ENCODE measurements around the gene MYDGF.
"Not testable (repeated sequence)": the region's sequence is repeated elsewhere in the genome, so short reads cannot be mapped to it uniquely, and the experiment has no call there.

Gene MYDGF

GRCh38 chr19:4686700-4687099, 16.6 kb upstream of the MYDGF start:
- no peaks in the 10 kb centered on the region for H3K9me3 ChIP-seq (ENCODE audit: low read length)
- H3K27me3 ChIP-seq (ENCODE audit: control insufficient read depth in 1 of 2, insufficient read depth in 2 of 2, low read length in 2 of 2), result no peaks in the 10 kb centered on the region
- H3K27ac ChIP-seq (ENCODE audit: low read depth, low read length), result no peak overlapping the region
- H3K9ac ChIP-seq (ENCODE audit: low read length), result no peak overlapping the region
- no peaks in the 10 kb centered on the region for H3K4me1 ChIP-seq (ENCODE audit: insufficient read depth, low read length)
- peaks cover 60% of the 10 kb centered on the region for H3K36me3 ChIP-seq (ENCODE audit: insufficient read depth, low read length)
- H3K4me3 ChIP-seq (ENCODE audit: low read depth in 1 of 2, low read length in 2 of 2), result no peak overlapping the region

GRCh38 chr19:4684312-4685095, 14.4 kb upstream of the MYDGF start:
- no peak overlapping the region for H3K9ac ChIP-seq (ENCODE audit: low read length)
- H3K9me3 ChIP-seq (ENCODE audit: low read length), result no peaks in the 10 kb centered on the region
- no peaks in the 10 kb centered on the region for H3K4me1 ChIP-seq (ENCODE audit: insufficient read depth, low read length)
- no peaks in the 10 kb centered on the region for H3K27me3 ChIP-seq (ENCODE audit: control insufficient read depth in 1 of 2, insufficient read depth in 2 of 2, low read length in 2 of 2)
- H3K27ac ChIP-seq (ENCODE audit: low read depth, low read length), result no peak overlapping the region
- no peak overlapping the region for H3K4me3 ChIP-seq (ENCODE audit: low read depth in 1 of 2, low read length in 2 of 2)
- H3K36me3 ChIP-seq (ENCODE audit: insufficient read depth, low read length), result peaks cover 49% of the 10 kb centered on the region

- H3K27ac ChIP-seq (ENCODE audit: low read depth, low read length), result no peak overlapping the region
- no peak overlapping the region for H3K9ac ChIP-seq (ENCODE audit: low read length)
- H3K9me3 ChIP-seq (ENCODE audit: low read length), result no peaks in the 10 kb centered on the region
- H3K4me1 ChIP-seq (ENCODE audit: insufficient read depth, low read length), result no peaks in the 10 kb centered on the region
- H3K36me3 ChIP-seq (ENCODE audit: insufficient read depth, low read length), result peaks cover 41% of the 10 kb centered on the region
- no peaks in the 10 kb centered on the region for H3K27me3 ChIP-seq (ENCODE audit: control insufficient read depth in 1 of 2, insufficient read depth in 2 of 2, low read length in 2 of 2)
- H3K4me3 ChIP-seq (ENCODE audit: low read depth in 1 of 2, low read length in 2 of 2), result no peak overlapping the region
Observed at GRCh38 chr19:4682417-4683200, 12.5 kb upstream of the MYDGF start.

- not testable (repeated sequence) for H3K4me3 ChIP-seq (ENCODE audit: low read depth in 1 of 2, low read length in 2 of 2); H3K9me3 ChIP-seq (ENCODE audit: low read length); H3K9ac ChIP-seq (ENCODE audit: low read length); H3K4me1 ChIP-seq (ENCODE audit: insufficient read depth, low read length); H3K27ac ChIP-seq (ENCODE audit: low read depth, low read length); H3K27me3 ChIP-seq (ENCODE audit: control insufficient read depth in 1 of 2, insufficient read depth in 2 of 2, low read length in 2 of 2)
- H3K36me3 ChIP-seq (ENCODE audit: insufficient read depth, low read length), result peaks cover 31% of the 10 kb centered on the region
Observed at GRCh38 chr19:4680021-4680420, 9.9 kb upstream of the MYDGF start.

- no peak overlapping the region for H3K4me3 ChIP-seq (ENCODE audit: low read depth in 1 of 2, low read length in 2 of 2)
- H3K4me1 ChIP-seq (ENCODE audit: insufficient read depth, low read length), result peaks cover 6% of the 10 kb centered on the region
- H3K36me3 ChIP-seq (ENCODE audit: insufficient read depth, low read length), result peaks cover 23% of the 10 kb centered on the region
Observed at GRCh38 chr19:4678881-4679790, 9.0 kb upstream of the MYDGF start.

GRCh38 chr19:4676955-4677731, 7.0 kb upstream of the MYDGF start:
- H3K9me3 ChIP-seq (ENCODE audit: low read length), result no peaks in the 10 kb centered on the region
- H3K27me3 ChIP-seq (ENCODE audit: control insufficient read depth in 1 of 2, insufficient read depth in 2 of 2, low read length in 2 of 2), result no peaks in the 10 kb centered on the region
- H3K4me3 ChIP-seq (ENCODE audit: low read depth in 1 of 2, low read length in 2 of 2), result no peak overlapping the region
- no peak overlapping the region for H3K9ac ChIP-seq (ENCODE audit: low read length)
- H3K36me3 ChIP-seq (ENCODE audit: insufficient read depth, low read length), result peaks cover 10% of the 10 kb centered on the region
- H3K4me1 ChIP-seq (ENCODE audit: insufficient read depth, low read length), result peaks cover 6% of the 10 kb centered on the region
- no peak overlapping the region for H3K27ac ChIP-seq (ENCODE audit: low read depth, low read length)

More at GRCh38 chr19:4678881-4679790, 9.0 kb upstream of the MYDGF start:
- H3K9ac ChIP-seq (ENCODE audit: low read length), result no peak overlapping the region
- H3K27ac ChIP-seq (ENCODE audit: low read depth, low read length), result no peak overlapping the region
- no peaks in the 10 kb centered on the region for H3K27me3 ChIP-seq (ENCODE audit: control insufficient read depth in 1 of 2, insufficient read depth in 2 of 2, low read length in 2 of 2)
- no peaks in the 10 kb centered on the region for H3K9me3 ChIP-seq (ENCODE audit: low read length)

GRCh38 chr19:4675346-4675745, 5.2 kb upstream of the MYDGF start:
- Histone ChIP-seq H3K9ac (ENCODE audit: low read length) (no peak overlapping the region), H3K27ac (ENCODE audit: low read depth, low read length) (no peak overlapping the region), H3K4me1 (ENCODE audit: insufficient read depth, low read length) (peaks cover 10% of the 10 kb centered on the region), H3K36me3 (ENCODE audit: insufficient read depth, low read length) (peaks cover 7% of the 10 kb centered on the region), H3K4me3 (ENCODE audit: low read depth in 1 of 2, low read length in 2 of 2) (no peak overlapping the region), H3K27me3 (ENCODE audit: control insufficient read depth in 1 of 2, insufficient read depth in 2 of 2, low read length in 2 of 2) (no peaks in the 10 kb centered on the region), H3K9me3 (ENCODE audit: low read length) (no peaks in the 10 kb centered on the region)

GRCh38 chr19:4673726-4674125, 3.6 kb upstream of the MYDGF start:
- H3K27me3 ChIP-seq (ENCODE audit: control insufficient read depth in 1 of 2, insufficient read depth in 2 of 2, low read length in 2 of 2), result no peaks in the 10 kb centered on the region
- H3K4me3 ChIP-seq (ENCODE audit: low read depth in 1 of 2, low read length in 2 of 2), result no peak overlapping the region
- H3K9ac ChIP-seq (ENCODE audit: low read length), result no peak overlapping the region
- H3K27ac ChIP-seq (ENCODE audit: low read depth, low read length), result no peak overlapping the region
- H3K9me3 ChIP-seq (ENCODE audit: low read length), result no peaks in the 10 kb centered on the region
- H3K36me3 ChIP-seq (ENCODE audit: insufficient read depth, low read length), result peaks cover 8% of the 10 kb centered on the region
- H3K4me1 ChIP-seq (ENCODE audit: insufficient read depth, low read length), result peaks cover 19% of the 10 kb centered on the region

GRCh38 chr19:4673216-4673615, 3.1 kb upstream of the MYDGF start:
- Histone ChIP-seq H3K27ac (ENCODE audit: low read depth, low read length) (no peak overlapping the region), H3K27me3 (ENCODE audit: control insufficient read depth in 1 of 2, insufficient read depth in 2 of 2, low read length in 2 of 2) (no peaks in the 10 kb centered on the region), H3K4me3 (ENCODE audit: low read depth in 1 of 2, low read length in 2 of 2) (no peak overlapping the region), H3K36me3 (ENCODE audit: insufficient read depth, low read length) (peaks cover 14% of the 10 kb centered on the region), H3K9me3 (ENCODE audit: low read length) (no peaks in the 10 kb centered on the region), H3K9ac (ENCODE audit: low read length) (no peak overlapping the region), H3K4me1 (ENCODE audit: insufficient read depth, low read length) (peaks cover 25% of the 10 kb centered on the region)

GRCh38 chr19:4671185-4671851, 1.2 kb upstream of the MYDGF start:
- Histone ChIP-seq H3K27ac (ENCODE audit: low read depth, low read length) (no peak overlapping the region), H3K9ac (ENCODE audit: low read length) (no peak overlapping the region), H3K36me3 (ENCODE audit: insufficient read depth, low read length) (peaks cover 18% of the 10 kb centered on the region), H3K4me3 (ENCODE audit: low read depth in 1 of 2, low read length in 2 of 2) (no peak overlapping the region), H3K9me3 (ENCODE audit: low read length) (no peaks in the 10 kb centered on the region), H3K4me1 (ENCODE audit: insufficient read depth, low read length) (peaks cover 20% of the 10 kb centered on the region), H3K27me3 (ENCODE audit: control insufficient read depth in 1 of 2, insufficient read depth in 2 of 2, low read length in 2 of 2) (no peaks in the 10 kb centered on the region)
